IPS-18a (cell line): Measurements from ENCODE around the gene FER.
"Not testable (repeated sequence)": the region's sequence is repeated elsewhere in the genome, so short reads cannot be mapped to it uniquely, and the experiment has no call there.

ENCODE experiments used
- H3K27ac ChIP-seq: one replicate; pipeline ENCODE4 v1.5.1; 2013; ENCODE audit warnings: low read length
- H3K27me3 ChIP-seq: one replicate; pipeline ENCODE4 v1.6.1; 2013; ENCODE audit warnings: mild to moderate bottlenecking, low read length; ENCODE audit not compliant: control insufficient read depth, insufficient read depth
- H3K36me3 ChIP-seq: one replicate; pipeline ENCODE4 v1.6.1; 2013; ENCODE audit warnings: low read depth, low read length; ENCODE audit not compliant: control insufficient read depth
- H3K4me1 ChIP-seq: one replicate; pipeline ENCODE4 v1.6.1; 2013; ENCODE audit warnings: low read depth, low read length; ENCODE audit not compliant: control insufficient read depth
- H3K4me3 ChIP-seq: one replicate; pipeline ENCODE4 v1.5.1; 2013; ENCODE audit warnings: low read length
- H3K9ac ChIP-seq: one replicate; pipeline ENCODE4 v1.6.1; 2013; ENCODE audit warnings: mild to moderate bottlenecking, low read length, moderate library complexity
- H3K9me3 ChIP-seq: one replicate; pipeline ENCODE4 v1.6.1; 2013; ENCODE audit warnings: low read depth, low read length; ENCODE audit not compliant: control insufficient read depth

FER gene

GRCh38 chr5:108773330-108773729 is 25.6 kb downstream of the FER start:
- H3K27ac ChIP-seq: no peak overlapping the region
- H3K4me3 ChIP-seq: no peak overlapping the region
- H3K27me3 ChIP-seq: no peaks in the 10 kb centered on the region
- H3K9ac ChIP-seq: no peak overlapping the region
- H3K4me1 ChIP-seq: no peaks in the 10 kb centered on the region
- no peaks in the 10 kb centered on the region for H3K9me3 ChIP-seq
- H3K36me3 ChIP-seq: no peaks in the 10 kb centered on the region

DNA sequence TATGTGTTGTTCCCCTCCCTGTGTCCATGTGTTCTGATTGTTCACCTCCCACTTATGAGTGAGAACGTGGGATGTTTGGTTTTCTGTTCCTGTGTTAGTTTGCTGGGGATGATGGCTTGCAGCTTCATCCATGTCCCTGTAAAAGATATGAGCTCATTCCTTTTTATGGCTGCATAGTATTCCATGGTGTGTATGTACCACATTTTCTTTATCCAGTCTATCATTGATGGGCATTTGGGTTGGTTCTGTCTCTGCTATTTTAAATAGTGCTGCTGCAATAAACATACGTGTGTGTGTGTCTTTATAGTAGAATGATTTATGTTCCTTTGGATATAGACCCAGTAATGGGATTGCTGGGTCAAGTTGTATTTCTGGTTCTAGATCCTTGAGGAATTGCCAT is 26.4 kb downstream of the FER start:
- not testable (repeated sequence) for H3K9me3 ChIP-seq, H3K4me1 ChIP-seq, H3K4me3 ChIP-seq, H3K27me3 ChIP-seq, H3K36me3 ChIP-seq, H3K9ac ChIP-seq, H3K27ac ChIP-seq

DNA sequence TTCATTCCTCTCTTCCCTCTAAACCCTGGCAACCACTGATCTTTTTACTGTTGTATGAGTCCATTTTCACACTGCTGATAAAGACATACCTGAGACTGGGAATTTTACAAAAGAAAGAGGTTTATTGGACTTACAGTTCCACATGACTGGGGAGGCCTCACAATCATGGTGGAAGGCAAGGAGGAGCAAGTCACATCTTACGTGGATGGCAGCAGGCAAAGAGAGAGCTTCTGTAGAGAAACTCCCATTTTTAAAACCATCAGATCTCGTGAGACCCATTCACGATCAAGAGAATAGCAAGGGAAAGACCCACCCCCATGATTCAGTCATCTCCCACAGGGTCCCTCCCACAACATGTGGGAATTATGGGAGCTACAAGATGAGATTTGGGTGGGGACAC is 29.9 kb downstream of the FER start:
- not testable (repeated sequence) for H3K4me3 ChIP-seq, H3K9me3 ChIP-seq, H3K27ac ChIP-seq, H3K4me1 ChIP-seq, H3K36me3 ChIP-seq, H3K9ac ChIP-seq, H3K27me3 ChIP-seq

DNA sequence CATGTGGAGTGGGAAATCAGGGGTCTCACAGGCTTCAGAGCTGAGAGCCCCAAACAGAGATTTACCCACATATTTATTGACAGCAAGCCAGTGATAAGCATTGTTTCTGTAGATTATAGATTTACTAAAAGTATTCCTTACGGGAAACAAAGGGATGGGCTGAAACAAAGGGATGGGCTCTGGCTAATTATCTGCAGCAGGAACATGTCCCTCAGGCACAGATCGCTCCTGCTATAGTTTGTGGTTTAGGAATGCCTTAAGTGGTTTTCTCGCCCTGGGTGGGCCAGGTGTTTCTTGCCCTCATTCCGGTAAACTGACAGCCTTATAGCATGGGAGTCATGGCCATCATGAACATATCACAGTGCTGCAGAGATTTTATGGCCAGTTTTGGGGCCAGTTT is 36.9 kb downstream of the FER start:
- not testable (repeated sequence) for H3K4me1 ChIP-seq, H3K36me3 ChIP-seq, H3K4me3 ChIP-seq, H3K9me3 ChIP-seq, H3K27me3 ChIP-seq, H3K9ac ChIP-seq, H3K27ac ChIP-seq

DNA sequence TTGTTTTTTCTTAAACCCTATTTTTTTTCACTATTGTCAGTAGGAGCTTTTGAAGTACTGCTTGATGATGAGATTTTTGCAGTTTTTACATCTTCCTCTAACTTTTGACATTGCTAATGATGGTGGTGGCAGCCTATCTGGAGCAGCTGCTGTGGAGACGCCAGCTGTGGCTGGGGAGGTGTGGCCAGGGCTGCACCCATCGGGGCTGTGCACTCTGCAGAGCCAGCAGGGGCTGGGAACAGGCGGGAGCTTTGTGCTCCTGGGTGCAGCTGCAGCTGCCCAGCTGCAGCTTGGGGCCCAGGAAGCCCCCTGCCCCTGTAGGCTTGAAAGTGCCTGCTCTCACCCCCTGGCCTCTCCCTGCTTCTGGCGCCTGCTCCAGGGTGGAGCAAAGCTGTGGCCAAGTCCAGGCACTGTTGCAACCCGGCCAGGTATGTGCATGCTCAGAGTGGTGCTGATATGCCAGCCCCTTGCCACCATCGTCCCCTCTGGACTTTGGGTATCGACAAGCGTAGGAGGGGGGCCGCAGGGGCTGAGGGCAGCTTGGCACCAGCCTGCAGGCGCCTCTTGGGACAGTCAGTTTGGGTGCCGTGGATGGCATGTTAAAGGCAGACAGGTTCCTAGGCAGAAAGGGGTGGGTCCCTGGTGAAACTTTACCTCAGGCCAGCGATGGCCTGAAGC is 39.2 kb downstream of the FER start:
- no peaks in the 10 kb centered on the region for H3K36me3 ChIP-seq
- no peaks in the 10 kb centered on the region for H3K4me1 ChIP-seq

DNA sequence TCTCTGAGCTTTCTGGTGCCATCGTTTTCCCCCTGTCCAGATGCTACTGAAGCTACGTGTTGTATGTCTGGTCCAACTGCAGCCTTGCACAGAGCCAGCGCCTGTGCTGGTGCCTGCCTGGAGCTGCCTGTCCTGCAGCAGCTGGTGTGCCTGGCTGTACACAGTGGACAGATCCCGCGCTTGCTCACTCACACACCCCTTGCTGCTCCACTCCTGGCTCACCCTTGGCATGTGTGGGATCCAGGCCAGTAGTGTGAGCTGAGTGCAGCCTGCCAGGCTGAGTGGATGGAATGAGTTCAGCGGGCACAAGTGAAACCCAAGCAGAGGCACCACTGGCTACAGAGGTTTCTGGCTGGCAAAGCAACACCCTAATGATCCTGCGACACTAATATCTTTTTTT is 40.4 kb downstream of the FER start:
- H3K27ac ChIP-seq: no peak overlapping the region
- no peaks in the 10 kb centered on the region for H3K36me3 ChIP-seq
- H3K9me3 ChIP-seq: peaks cover 5% of the 10 kb centered on the region
- no peaks in the 10 kb centered on the region for H3K27me3 ChIP-seq
- no peaks in the 10 kb centered on the region for H3K4me1 ChIP-seq
- no peak overlapping the region for H3K9ac ChIP-seq
- H3K4me3 ChIP-seq: no peak overlapping the region

More for the DNA sequence above, 39.2 kb downstream of the FER start:
- Histone ChIP-seq H3K9ac (no peak overlapping the region), H3K27ac (no peak overlapping the region), H3K27me3 (no peaks in the 10 kb centered on the region), H3K9me3 (peaks cover 5% of the 10 kb centered on the region), H3K4me3 (no peak overlapping the region)

GRCh38 chr5:108793207-108793606 is 45.5 kb downstream of the FER start:
- no peak overlapping the region for H3K27ac ChIP-seq
- H3K4me1 ChIP-seq: no peaks in the 10 kb centered on the region
- no peak overlapping the region for H3K4me3 ChIP-seq
- H3K27me3 ChIP-seq: no peaks in the 10 kb centered on the region
- no peaks in the 10 kb centered on the region for H3K9me3 ChIP-seq
- H3K36me3 ChIP-seq: no peaks in the 10 kb centered on the region
- no peak overlapping the region for H3K9ac ChIP-seq

DNA sequence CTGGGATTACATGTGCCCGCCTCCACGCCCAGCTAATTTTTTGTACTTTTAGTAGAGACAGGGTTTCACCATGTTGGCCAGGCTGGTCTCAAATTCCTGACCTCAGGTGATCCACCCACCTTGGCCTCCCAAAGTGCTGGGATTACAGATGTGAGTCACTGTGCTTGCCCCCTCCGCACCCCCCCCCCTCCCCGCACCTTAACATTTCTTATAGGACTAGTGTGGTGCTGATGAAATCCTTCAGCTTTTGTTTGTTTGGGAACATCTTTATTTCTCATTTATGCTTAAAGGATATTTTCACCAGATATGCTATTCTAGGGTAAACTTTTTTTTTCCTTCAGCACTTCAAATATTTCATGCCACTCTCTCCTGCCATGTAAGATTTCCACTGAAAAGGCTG is 46.7 kb downstream of the FER start:
- H3K27me3 ChIP-seq, H3K9ac ChIP-seq, H3K4me3 ChIP-seq, H3K36me3 ChIP-seq, H3K9me3 ChIP-seq, H3K27ac ChIP-seq, H3K4me1 ChIP-seq: not testable (repeated sequence)

DNA sequence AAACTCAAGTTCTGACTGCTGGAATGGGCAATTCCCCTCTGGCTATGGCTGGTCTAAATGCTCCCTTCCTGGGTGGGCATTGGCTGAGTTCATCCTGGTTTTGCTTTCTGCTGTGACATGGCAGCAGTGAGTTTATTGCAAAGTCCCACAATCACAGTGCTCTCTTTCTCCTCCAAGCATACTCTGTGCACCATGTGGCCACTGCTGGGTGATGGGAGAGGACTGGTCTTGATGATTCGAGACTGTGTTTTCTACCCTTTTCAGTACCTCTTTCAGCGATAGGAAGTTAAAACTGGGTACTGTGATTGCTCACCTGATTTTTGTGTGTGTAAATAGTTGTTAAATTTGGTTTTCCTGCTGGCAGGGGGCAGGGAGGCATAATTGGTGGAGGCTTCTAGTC is 49.7 kb downstream of the FER start:
- H3K4me1 ChIP-seq: no peaks in the 10 kb centered on the region
- no peaks in the 10 kb centered on the region for H3K27me3 ChIP-seq
- no peaks in the 10 kb centered on the region for H3K36me3 ChIP-seq
- H3K4me3 ChIP-seq: no peak overlapping the region
- H3K27ac ChIP-seq: no peak overlapping the region
- no peak overlapping the region for H3K9ac ChIP-seq
- no peaks in the 10 kb centered on the region for H3K9me3 ChIP-seq

DNA sequence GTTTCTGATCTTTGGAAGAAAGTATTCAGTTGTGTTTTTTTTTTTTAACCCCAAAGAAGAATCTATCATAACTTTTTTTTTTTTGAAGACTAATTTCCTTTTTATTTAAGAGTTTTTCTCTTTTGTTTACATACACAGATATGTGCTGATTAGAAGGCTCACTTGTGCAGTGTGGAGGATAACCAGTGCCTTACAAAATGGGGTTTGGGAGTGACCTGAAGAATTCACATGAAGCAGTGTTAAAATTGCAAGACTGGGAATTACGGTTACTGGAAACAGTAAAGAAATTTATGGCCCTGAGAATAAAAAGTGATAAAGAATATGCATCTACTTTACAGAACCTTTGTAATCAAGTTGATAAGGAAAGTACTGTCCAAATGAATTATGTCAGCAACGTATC is 50.3 kb downstream of the FER start:
- Histone ChIP-seq H3K36me3 (no peaks in the 10 kb centered on the region), H3K27ac (no peak overlapping the region), H3K4me1 (no peaks in the 10 kb centered on the region)

GRCh38 chr5:108798513-108799265 is 51.0 kb downstream of the FER start:
- no peaks in the 10 kb centered on the region for H3K9me3 ChIP-seq
- H3K4me1 ChIP-seq: no peaks in the 10 kb centered on the region
- H3K27ac ChIP-seq: no peak overlapping the region
- no peaks in the 10 kb centered on the region for H3K36me3 ChIP-seq
- H3K4me3 ChIP-seq: no peak overlapping the region
- H3K27me3 ChIP-seq: no peaks in the 10 kb centered on the region
- no peak overlapping the region for H3K9ac ChIP-seq

More for the DNA sequence above, 50.3 kb downstream of the FER start:
- H3K27me3 ChIP-seq: no peaks in the 10 kb centered on the region
- H3K9me3 ChIP-seq: no peaks in the 10 kb centered on the region
- no peak overlapping the region for H3K4me3 ChIP-seq
- no peak overlapping the region for H3K9ac ChIP-seq

- Histone ChIP-seq H3K4me1 (no peaks in the 10 kb centered on the region), H3K36me3 (no peaks in the 10 kb centered on the region), H3K27ac (no peak overlapping the region), H3K9me3 (no peaks in the 10 kb centered on the region), H3K9ac (no peak overlapping the region), H3K27me3 (no peaks in the 10 kb centered on the region), H3K4me3 (no peak overlapping the region)
These were observed 53.6 kb downstream of the FER start for GRCh38 chr5:108801301-108801700.
